Right lobe of liver (tissue), 4 donors: ENCODE results near the gene THSD7B.

Source experiments
- POLR2A ChIP-seq: fragments of 450-650 bp; IDR thresholded peaks from one replicate; pipeline ENCODE4 v1.6.1; 2017; ENCODE audit warnings: antibody characterized with exemption, mild to moderate bottlenecking
- TF ChIP-seq, protein P1 (sequence below), 4 donors: fragments of 200-600 bp in 3 of 4; fragments of 450-650 bp in 1 of 4; IDR thresholded peaks; one replicate each; pipeline versions ENCODE4 v1.5.1 to v1.8.0; 2016 to 2022; ENCODE audit warnings: antibody characterized with exemption in 4 of 4, mild to moderate bottlenecking in 2 of 4
- donor health status: DM: no; HTN: no; CAD: no.
- donor health status: DM: no; HTN: no; CAD: no.
- donor health status: DM: no; HTN: yes; CAD: no.

DNA sequence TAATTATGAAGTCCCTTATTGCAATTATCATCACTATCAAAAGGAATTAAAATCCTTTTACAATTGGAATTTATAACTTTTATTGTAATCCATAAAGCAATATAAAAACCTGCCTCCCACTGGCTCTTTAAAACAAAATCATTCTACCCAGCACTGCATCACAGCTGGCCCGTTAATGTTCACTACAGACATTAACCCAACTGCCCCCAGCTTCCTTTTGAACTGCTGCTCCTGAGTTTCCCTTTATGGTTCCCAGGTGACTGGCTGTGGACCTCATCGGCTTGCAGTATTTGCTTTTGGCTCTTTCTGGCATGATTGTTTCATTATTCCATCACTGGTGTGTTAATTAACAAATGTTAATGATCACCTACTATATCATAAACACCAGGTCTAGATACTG, 535.6 kb downstream of the THSD7B start:
- TF ChIP-seq POLR2A, result no peak
- TF ChIP-seq, protein P1, sequence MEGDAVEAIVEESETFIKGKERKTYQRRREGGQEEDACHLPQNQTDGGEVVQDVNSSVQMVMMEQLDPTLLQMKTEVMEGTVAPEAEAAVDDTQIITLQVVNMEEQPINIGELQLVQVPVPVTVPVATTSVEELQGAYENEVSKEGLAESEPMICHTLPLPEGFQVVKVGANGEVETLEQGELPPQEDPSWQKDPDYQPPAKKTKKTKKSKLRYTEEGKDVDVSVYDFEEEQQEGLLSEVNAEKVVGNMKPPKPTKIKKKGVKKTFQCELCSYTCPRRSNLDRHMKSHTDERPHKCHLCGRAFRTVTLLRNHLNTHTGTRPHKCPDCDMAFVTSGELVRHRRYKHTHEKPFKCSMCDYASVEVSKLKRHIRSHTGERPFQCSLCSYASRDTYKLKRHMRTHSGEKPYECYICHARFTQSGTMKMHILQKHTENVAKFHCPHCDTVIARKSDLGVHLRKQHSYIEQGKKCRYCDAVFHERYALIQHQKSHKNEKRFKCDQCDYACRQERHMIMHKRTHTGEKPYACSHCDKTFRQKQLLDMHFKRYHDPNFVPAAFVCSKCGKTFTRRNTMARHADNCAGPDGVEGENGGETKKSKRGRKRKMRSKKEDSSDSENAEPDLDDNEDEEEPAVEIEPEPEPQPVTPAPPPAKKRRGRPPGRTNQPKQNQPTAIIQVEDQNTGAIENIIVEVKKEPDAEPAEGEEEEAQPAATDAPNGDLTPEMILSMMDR (IDR thresholded peaks at IDR 0.05), result no peak
